Activated CD8-positive, alpha-beta memory T cell treated with anti-CD3 and anti-CD28 coated beads for 1 hour (primary cell): ENCODE data around the gene ARHGAP9.
"Not testable (repeated sequence)": the region's sequence is repeated elsewhere in the genome, so short reads cannot be mapped to it uniquely, and the experiment has no call there.

Experiments used
- DNase-seq, 2 donors: peaks; one replicate each; pipeline ENCODE4 v3.0.0-alpha.2; 2020; ENCODE audit warnings: low read depth in 1 of 2; ENCODE audit errors: extremely low read depth in 1 of 2

The ARHGAP9 gene

GRCh38 chr12:57459750-57460467, 19.8 kb downstream of the ARHGAP9 start, which contains the start of gene GLI1:
Gene GLI1 (plus strand): TSS chr12:57459785. CDS start chr12:57463692, 3,907 bp downstream.
- no peak for DNase-seq

- peak; percentile 88 to 90 for DNase-seq
These were observed 20.5 kb downstream of the ARHGAP9 start for GRCh38 chr12:57459055-57459749.

- DNase-seq: no peak
These were observed 21.0 kb downstream of the ARHGAP9 start for GRCh38 chr12:57458665-57459054.

GRCh38 chr12:57456737-57457490, 22.8 kb downstream of the ARHGAP9 start:
- no peak for DNase-seq

GRCh38 chr12:57456145-57456700, 23.4 kb downstream of the ARHGAP9 start:
- DNase-seq: no peak

GRCh38 chr12:57455374-57456144, 24.1 kb downstream of the ARHGAP9 start:
- DNase-seq: no peak

GRCh38 chr12:57454566-57455373, 24.9 kb downstream of the ARHGAP9 start, which contains the start of gene INHBE:
Gene INHBE (plus strand): TSS chr12:57455307. CDS start chr12:57455537, 230 bp downstream.
- no peak for DNase-seq

- no peak for DNase-seq
These were observed 25.5 kb downstream of the ARHGAP9 start for GRCh38 chr12:57454213-57454565.

- DNase-seq: no peak
These were observed 26.6 kb downstream of the ARHGAP9 start for GRCh38 chr12:57452937-57453509.

- no peak for DNase-seq
These were observed 27.3 kb downstream of the ARHGAP9 start for GRCh38 chr12:57452181-57452936.

- no peak for DNase-seq
These were observed 28.4 kb downstream of the ARHGAP9 start for GRCh38 chr12:57451233-57451778.

GRCh38 chr12:57450057-57450456, 29.6 kb downstream of the ARHGAP9 start:
- no peak for DNase-seq

- DNase-seq: no peak
These were observed 30.3 kb downstream of the ARHGAP9 start for GRCh38 chr12:57449375-57449774.

- no peak for DNase-seq
These were observed 31.0 kb downstream of the ARHGAP9 start for GRCh38 chr12:57448669-57449068.

GRCh38 chr12:57446292-57446960, 33.2 kb downstream of the ARHGAP9 start:
- DNase-seq: no peak

- DNase-seq: no peak
These were observed 34.9 kb downstream of the ARHGAP9 start for GRCh38 chr12:57444744-57445143.

- DNase-seq: not testable (repeated sequence)
These were observed 35.3 kb downstream of the ARHGAP9 start for GRCh38 chr12:57444337-57444736.
